GM12878 (cell line): ENCODE results near the gene DDX31. TPM values are rescaled to one million over a fixed set of nuclear protein-coding genes. Genes with fewer than 3 reads are reported as not detected.

Experiments used
- ATAC-seq: fragments of 200-7000 bp; cut with Tn5 transposase; 3 replicates; pipeline ENCODE4 v1.9.1; 2020; ENCODE audit warnings: mild to moderate bottlenecking, moderate library complexity
- BruUV-seq: library from RNA; stranded (reverse); fragments of 400-500 nt; replicated peaks from 2 replicates; lab custom pipeline; 2021; lab: Mats Ljungman, UMichigan
- CTCF ChIA-PET: fragments of 300-600 bp; sonication (Branson Sonifier 250); formaldehyde crosslinking; extraction: SDS; loops from one replicate; lab custom pipeline; 2021; ENCODE audit warnings: inconsistent platforms; lab: Yijun Ruan, JAX
- POLR2A ChIA-PET: fragments of 350-600 bp; formaldehyde crosslinking; extraction: SDS; loops from one replicate; lab custom pipeline; 2021; ENCODE audit warnings: inconsistent platforms; lab: Charles Lee
- RAD21 ChIA-PET: fragments of 300-600 bp; sonication (Branson Sonifier 250); formaldehyde crosslinking; loops from one replicate; lab custom pipeline; 2023; ENCODE audit warnings: antibody characterized with exemption; ENCODE audit not compliant: unreplicated experiment; lab: Charles Lee
- SMC1A ChIA-PET: fragments of 300-600 bp; sonication (Branson Sonifier 250); formaldehyde crosslinking; loops from one replicate; lab custom pipeline; 2023; ENCODE audit not compliant: unreplicated experiment, uncharacterized antibody; lab: Charles Lee
- DNase-seq: peaks from one replicate; pipeline ENCODE4 v3.0.0-alpha.2; 2011; ENCODE audit warnings: low read depth, low spot score
- FAIRE-seq: peaks from 3 replicates; lab custom pipeline; 2011; peaks lifted over from hg19 to GRCh38; lab: Jason Lieb, UNC
- H2AFZ ChIP-seq: 2 replicates; pipeline ENCODE4 v1.6.0; 2011; ENCODE audit warnings: low read depth, low read length, control low read depth; ENCODE audit not compliant: control insufficient read depth
- H3K27ac ChIP-seq: 2 replicates; pipeline ENCODE4 v1.5.1; 2011; ENCODE audit warnings: control low read depth; ENCODE audit not compliant: control insufficient read depth, insufficient read depth
- H3K27me3 ChIP-seq, 2 experiments: replicated peaks in 1 of 2; 2 replicates each; pipeline versions ENCODE4 v1.6.0 to v1.6.1; 2011; ENCODE audit warnings: low read length in 1 of 2; ENCODE audit not compliant: control insufficient read depth in 2 of 2, insufficient read depth in 2 of 2
- H3K36me3 ChIP-seq, 2 experiments: 2 replicates each; pipeline ENCODE4 v1.5.1; 2011; ENCODE audit warnings: low read length in 1 of 2; ENCODE audit not compliant: control insufficient read depth in 2 of 2, insufficient read depth in 2 of 2
- H3K4me1 ChIP-seq: 2 replicates; pipeline ENCODE4 v1.6.1; 2011; ENCODE audit warnings: mild to moderate bottlenecking, low read length, moderate library complexity, mixed read lengths; ENCODE audit not compliant: control insufficient read depth, insufficient read depth
- H3K4me2 ChIP-seq: 2 replicates; pipeline ENCODE4 v1.6.0; 2011; ENCODE audit warnings: control low read depth; ENCODE audit not compliant: control insufficient read depth, insufficient read depth
- H3K4me3 ChIP-seq: fragments of 200-600 bp; sonication (generic); 2 replicates; pipeline ENCODE4 v1.5.1; 2016
- H3K79me2 ChIP-seq: 2 replicates; pipeline ENCODE4 v1.6.0; 2011; ENCODE audit warnings: low read length; ENCODE audit not compliant: control insufficient read depth, insufficient read depth
- H3K9ac ChIP-seq: 2 replicates; pipeline ENCODE4 v1.8.0; 2011; ENCODE audit warnings: low read length, control low read depth, mixed read lengths; ENCODE audit not compliant: control insufficient read depth, insufficient read depth
- H3K9me3 ChIP-seq: replicated peaks from 3 replicates; pipeline ENCODE4 v1.5.1; 2011; ENCODE audit warnings: mild to moderate bottlenecking, low read length; ENCODE audit not compliant: control insufficient read depth, insufficient read depth
- H4K20me1 ChIP-seq: 2 replicates; pipeline ENCODE4 v1.6.0; 2011; ENCODE audit not compliant: control insufficient read depth, insufficient read depth
- ATF2 ChIP-seq: IDR thresholded peaks from 2 replicates; pipeline ENCODE4 v1.6.1; 2012; ENCODE audit warnings: low read length, inconsistent platforms
- ATF7 ChIP-seq: fragments of 450-650 bp; IDR thresholded peaks from 2 replicates; pipeline ENCODE4 v1.6.1; 2016; ENCODE audit warnings: low read depth, mild to moderate bottlenecking
- BACH1 ChIP-seq: fragments of 450-650 bp; IDR thresholded peaks from 2 replicates; pipeline ENCODE4 v1.6.1; 2017; ENCODE audit warnings: mild to moderate bottlenecking, borderline replicate concordance
- CBX5 ChIP-seq: sonication (generic); IDR thresholded peaks from 2 replicates; pipeline ENCODE4 v1.6.1; 2016; ENCODE audit warnings: low read depth, moderate library complexity, mild to moderate bottlenecking, inconsistent platforms
- FOXM1 ChIP-seq: IDR thresholded peaks from 2 replicates; pipeline ENCODE4 v1.6.1; 2012; ENCODE audit warnings: low read depth, mild to moderate bottlenecking, inconsistent platforms, low read length, moderate library complexity
- GABPA ChIP-seq: IDR thresholded peaks from 2 replicates; pipeline ENCODE4 v1.6.1; 2014; ENCODE audit warnings: antibody characterized with exemption, low read depth, mild to moderate bottlenecking, inconsistent platforms
- HDAC6 ChIP-seq: fragments of 200-600 bp; sonication (generic); IDR thresholded peaks from one replicate; pipeline ENCODE4 v1.8.0; 2017; ENCODE audit warnings: antibody characterized with exemption; ENCODE audit not compliant: unreplicated experiment
- IKZF1 ChIP-seq: fragments of 450-650 bp; conservative IDR thresholded peaks from 2 replicates; pipeline ENCODE4 v1.6.1; 2017; ENCODE audit warnings: antibody characterized with exemption, mild to moderate bottlenecking
- POU2F2 ChIP-seq: IDR thresholded peaks from 3 replicates; pipeline ENCODE4 v1.6.1; 2011; ENCODE audit warnings: low read depth, mild to moderate bottlenecking, low read length, borderline replicate concordance
- RUNX3 ChIP-seq: IDR thresholded peaks from 2 replicates; pipeline ENCODE4 v1.6.1; 2012; ENCODE audit warnings: low read length, inconsistent platforms
- SP1 ChIP-seq: IDR thresholded peaks from one replicate; pipeline ENCODE4 v1.6.1; 2011; ENCODE audit warnings: low read depth, low read length
- SPI1 ChIP-seq: IDR thresholded peaks from 2 replicates; pipeline ENCODE4 v1.6.1; 2011; ENCODE audit warnings: low read depth, mild to moderate bottlenecking, low read length, moderate library complexity, borderline replicate concordance; ENCODE audit not compliant: insufficient read depth
- TCF7 ChIP-seq: IDR thresholded peaks from 2 replicates; pipeline ENCODE4 v1.6.1; 2014; ENCODE audit warnings: antibody characterized with exemption, borderline replicate concordance
- YY1 ChIP-seq: IDR thresholded peaks from 2 replicates; pipeline ENCODE4 v1.6.1; 2011; ENCODE audit warnings: low read depth, mild to moderate bottlenecking, low read length
- ZNF274 ChIP-seq: IDR thresholded peaks from one replicate; pipeline ENCODE4 v1.8.0; 2011; ENCODE audit not compliant: insufficient read length, insufficient read depth
- ZNF687 ChIP-seq: fragments of 450-650 bp; IDR thresholded peaks from 2 replicates; pipeline ENCODE4 v1.6.1; 2017; ENCODE audit warnings: mild to moderate bottlenecking, moderate library complexity
- ZZZ3 ChIP-seq: IDR thresholded peaks from 2 replicates; pipeline ENCODE4 v1.6.1; 2011; ENCODE audit warnings: low read depth; ENCODE audit not compliant: control insufficient read depth, insufficient read length
- WGBS: methylation state at CpG from one replicate; pipeline ENCODE4 v1.1.6; 2016; ENCODE audit warnings: low lambda C conversion rate; ENCODE audit not compliant: insufficient replicate concordance, insufficient coverage; ENCODE audit errors: missing lambda C conversion rate; 5-methylcytosine and 5-hydroxymethylcytosine counted together
- in situ Hi-C: fragments of 300-500 bp; cut with MboI; formaldehyde crosslinking; loops from 9 replicates; pipeline ENCODE4 v1.14.3; 2018; ENCODE audit warnings: mixed read lengths
- intact Hi-C: fragments of 100-400 bp; cut with micrococcal nuclease; formaldehyde crosslinking; loops from one replicate; pipeline ENCODE4 v1.14.2; 2022; ENCODE audit not compliant: unreplicated experiment
- polyA plus RNA-seq, 11 experiments: library from polyadenylated mRNA; depleted of rRNA in 4 of 11; unstranded in 6 of 11; stranded (reverse) in 5 of 11; fragments of >200 nt; fragmentation: Nextera tagmentation in 4 of 11; fragmentation: Illumina TruSeq in 1 of 11; extraction: Ambion mirVana in 4 of 11; extraction: Trizol in 1 of 11; gene quantifications; 1 replicate in 1 of 11; 2 replicates in 10 of 11; pipeline versions ENCODE4 v1.2.1 to v1.2.3, GENCODE V29; 2011 to 2016; ENCODE audit warnings: inconsistent platforms in 2 of 11, missing spikeins in 2 of 11, low read depth in 1 of 11
- total RNA-seq, 4 experiments: library from RNA; depleted of rRNA in 3 of 4; stranded (reverse); fragments of >200 nt in 3 of 4; fragmentation: Illumina TruSeq in 1 of 4; extraction: Trizol in 1 of 4; gene quantifications; 2 replicates each; pipeline versions ENCODE4 v1.2.1 to v1.2.3, GENCODE V29; 2013 to 2021

The DDX31 gene
- total and polyA plus RNA-seq, 10 of the 15 experiments (the other 5 are each of a cell fraction or from before 2014, with no cell fraction given) = 12.1 to 30.8 (median 20.8) TPM

DNA sequence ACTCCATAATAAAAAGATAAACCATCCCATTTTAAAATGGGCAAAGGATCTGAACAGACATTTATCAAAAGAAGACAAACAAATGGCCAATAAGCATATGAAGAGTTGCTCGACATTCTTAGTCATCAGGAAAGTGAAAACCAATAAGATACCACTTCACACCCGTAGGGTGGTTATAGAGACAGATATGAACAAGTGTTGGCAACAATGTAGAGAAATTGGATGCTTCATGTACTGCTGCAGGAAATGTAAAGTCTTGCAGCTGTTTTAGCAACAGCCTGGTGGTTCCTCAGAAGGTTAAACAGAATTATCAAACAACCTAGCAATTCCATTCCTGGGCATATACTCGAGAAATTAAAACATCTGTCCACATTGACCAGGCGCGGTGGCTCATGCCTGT lies 43.0 kb upstream of the DDX31 start:
- in situ Hi-C loops = no loop called here

More for the DNA sequence above, 43.0 kb upstream of the DDX31 start:
- H3K9me3 ChIP-seq = no peaks in the 10 kb centered on the region
- no peak overlapping the region for H3K9ac ChIP-seq
- H3K79me2 ChIP-seq = no peaks in the 10 kb centered on the region
- H3K4me3 ChIP-seq = no peak overlapping the region
- no peak overlapping the region for H2AFZ ChIP-seq
- H3K4me2 ChIP-seq = no peak overlapping the region
- no TSS peak for BruUV-seq
- H4K20me1 ChIP-seq = no peaks in the 10 kb centered on the region
- H3K27me3 ChIP-seq = no peaks in the 10 kb centered on the region
- H3K27ac ChIP-seq = no peak overlapping the region
- H3K4me1 ChIP-seq = no peaks in the 10 kb centered on the region
- RAD21 ChIA-PET = no interaction called here
- no peak for TF ChIP-seq SP1
- no peak for TF ChIP-seq FOXM1
- TF ChIP-seq POU2F2 = no peak
- TF ChIP-seq ZNF274 = no peak
- TF ChIP-seq ATF7 = no peak
- TF ChIP-seq BACH1 = no peak
- no peak for TF ChIP-seq ZNF687
- TF ChIP-seq IKZF1 = no peak
- no peak for TF ChIP-seq RUNX3
- TF ChIP-seq HDAC6 = no peak
- no peak for TF ChIP-seq CBX5
- no peak for TF ChIP-seq SPI1
- no peak for TF ChIP-seq ZZZ3
- no peak for TF ChIP-seq YY1
- no peak for TF ChIP-seq ATF2
- TF ChIP-seq GABPA = no peak
- TF ChIP-seq TCF7 = no peak
- no peak for ATAC-seq
- no peaks in the 10 kb centered on the region for H3K36me3 ChIP-seq
- POLR2A ChIA-PET = no interaction called here
- FAIRE-seq = no peak
- intact Hi-C loops = no loop called here
- SMC1A ChIA-PET = no interaction called here
- CTCF ChIA-PET = no interaction called here
- no peak for DNase-seq
- WGBS = 42% methylated on average over 5 of the region's 5 CpGs
